ENCODE data around the gene ERC2.

The ERC2 gene

DNA sequence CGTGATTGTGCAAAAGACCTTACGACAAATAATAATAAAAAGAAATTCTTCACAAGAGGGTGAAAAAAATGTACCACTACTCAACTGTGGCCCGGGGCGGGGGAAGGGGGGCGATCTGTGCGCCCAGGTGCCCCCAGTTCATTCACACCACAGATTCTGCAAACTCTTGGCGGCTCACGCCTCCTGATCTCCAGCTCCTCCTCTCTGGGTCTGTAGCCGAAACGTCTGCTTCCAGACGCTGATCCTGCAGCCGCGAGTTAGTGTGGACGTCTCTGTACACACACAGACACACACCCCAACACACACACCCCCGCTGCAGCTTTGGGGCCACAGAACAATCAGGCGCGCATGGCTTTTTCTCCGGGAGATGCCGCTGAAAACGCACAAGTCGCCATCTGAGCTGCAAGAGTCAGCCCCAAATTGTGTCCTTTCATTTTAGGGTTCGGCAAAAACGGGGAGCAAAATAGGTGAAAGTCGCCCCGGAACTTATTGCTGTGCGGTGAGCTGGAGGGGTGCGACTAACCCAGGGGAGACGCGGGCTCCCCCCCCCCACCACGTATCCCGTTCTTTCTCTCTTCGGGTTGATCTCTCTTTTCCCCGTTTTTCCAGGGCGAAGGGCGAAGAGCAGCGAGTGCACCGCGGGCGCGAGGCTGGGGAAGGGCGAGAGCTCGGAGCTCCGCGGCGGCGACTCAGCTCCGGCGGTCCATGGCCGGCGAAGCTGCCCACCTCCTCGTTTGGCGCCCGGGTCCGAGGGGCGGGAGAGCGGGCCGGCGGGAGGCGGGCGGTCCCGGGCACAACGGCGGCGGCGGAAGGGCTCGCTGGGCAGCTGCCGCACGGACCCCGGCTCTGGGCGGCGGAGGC, 980.7 kb downstream of the ERC2 start:
- H3K9me3 ChIP-seq (ENCODE audit: control insufficient read depth in 1 of 2, low read length in 2 of 2): no peaks in the 10 kb centered on the region
- H3K4me1 ChIP-seq (ENCODE audit: control insufficient read depth in 1 of 2, insufficient read depth in 2 of 2, low read length in 2 of 2): peaks cover 16 to 37% of the 10 kb centered on the region in 2 donors
- peak overlapping the region; percentile 77 to 87 for H3K4me3 ChIP-seq (ENCODE audit: low read depth in 1 of 2, low read length in 2 of 2)
- H3K36me3 ChIP-seq (ENCODE audit: control insufficient read depth in 1 of 2, insufficient read depth in 2 of 2, low read length in 2 of 2): no peaks in the 10 kb centered on the region
- peak overlapping the region in 1 of 2 donors; percentile 25 for H3K9ac ChIP-seq (ENCODE audit: low read depth in 1 of 2, low read length in 2 of 2)
- H3K27ac ChIP-seq (ENCODE audit: low read depth, low read length): no peak overlapping the region
- peaks cover 64 to 78% of the 10 kb centered on the region in 2 donors for H3K27me3 ChIP-seq (ENCODE audit: control insufficient read depth in 1 of 2, insufficient read depth in 2 of 2, low read length in 2 of 2)

DNA sequence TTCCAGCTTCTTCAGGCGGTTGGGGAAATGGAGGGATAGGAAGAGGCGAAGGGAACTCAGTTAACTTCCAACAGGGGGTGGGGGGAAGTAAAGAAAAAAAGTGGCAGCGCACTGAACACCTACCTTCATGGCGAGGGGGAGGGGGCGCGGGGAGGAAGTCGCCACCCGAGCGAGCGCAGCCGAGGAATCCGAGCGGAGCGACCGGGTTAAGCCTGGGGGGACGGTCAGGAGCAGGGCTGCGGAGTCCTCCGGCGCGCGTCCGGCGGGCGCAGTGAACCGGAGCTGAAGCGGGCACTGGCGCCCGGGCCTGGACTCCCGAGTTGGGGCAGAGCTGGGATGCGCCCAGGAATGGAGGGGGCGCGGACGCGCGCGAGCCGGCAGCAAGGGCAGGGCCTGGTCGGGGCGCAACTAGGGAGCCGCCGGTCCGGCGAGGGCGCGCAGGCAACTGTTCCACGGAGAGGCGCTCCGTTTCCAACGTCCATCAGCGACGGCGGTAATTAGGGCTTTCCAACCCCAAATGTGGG, 981.3 kb downstream of the ERC2 start, which contains the start of gene WNT5A:
TSS of gene WNT5A (minus strand) at position 450 of the 524 bp plus-strand sequence. CDS start at position 129, 321 bp downstream.
- Histone ChIP-seq H3K9ac (ENCODE audit: low read depth in 1 of 2, low read length in 2 of 2) (peak within 1 kb of the TSS; percentile 25 to 32), H3K4me3 (ENCODE audit: low read depth in 1 of 2, low read length in 2 of 2) (peak within 1 kb of the TSS; percentile 77 to 87), H3K9me3 (ENCODE audit: control insufficient read depth in 1 of 2, low read length in 2 of 2) (no peaks in the 10 kb centered on the region), H3K27ac (ENCODE audit: low read depth, low read length) (peak within 1 kb of the TSS; percentile 10), H3K4me1 (ENCODE audit: control insufficient read depth in 1 of 2, insufficient read depth in 2 of 2, low read length in 2 of 2) (peaks cover 16 to 39% of the 10 kb centered on the region in 2 donors), H3K27me3 (ENCODE audit: control insufficient read depth in 1 of 2, insufficient read depth in 2 of 2, low read length in 2 of 2) (peaks cover 71 to 78% of the 10 kb centered on the region in 2 donors), H3K36me3 (ENCODE audit: control insufficient read depth in 1 of 2, insufficient read depth in 2 of 2, low read length in 2 of 2) (no peaks in the 10 kb centered on the region)

DNA sequence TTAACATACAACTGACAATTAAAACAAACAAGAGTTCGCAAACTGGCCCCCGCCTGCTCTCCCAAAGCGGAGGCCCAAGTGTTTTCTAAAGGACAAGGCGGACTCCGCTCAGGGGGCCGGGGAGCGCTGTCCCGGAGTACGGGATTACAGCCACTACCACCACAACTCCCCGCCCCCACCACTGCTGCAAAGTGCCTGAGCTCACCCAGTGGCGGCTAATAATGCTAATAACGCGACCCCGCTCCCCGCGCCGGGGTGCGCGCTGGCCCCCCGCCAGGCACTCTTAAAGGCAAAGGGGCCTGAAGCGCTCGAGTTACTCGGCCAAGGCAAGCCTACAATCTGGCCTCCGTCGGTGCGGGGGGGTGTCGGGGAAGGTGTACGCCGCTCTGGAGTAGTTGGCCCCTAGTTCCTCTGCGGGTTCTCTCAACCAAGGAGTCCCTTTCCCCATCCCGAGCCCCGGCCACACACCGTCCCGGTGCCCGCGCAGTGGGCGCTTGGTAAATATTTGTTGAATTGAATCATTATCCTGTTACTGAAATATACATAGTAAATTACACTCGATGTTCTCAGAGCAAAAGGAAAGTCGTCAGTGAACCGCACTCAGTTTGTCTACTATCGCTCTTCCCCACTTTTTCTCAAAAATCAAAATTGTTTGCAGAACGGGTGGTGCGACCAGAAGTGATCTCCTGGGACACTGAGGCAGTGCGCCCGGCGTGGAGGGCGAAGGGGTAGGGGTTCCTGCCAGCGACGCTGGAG, 982.0 kb downstream of the ERC2 start:
- Histone ChIP-seq H3K27ac (ENCODE audit: low read depth, low read length) (no peak overlapping the region), H3K27me3 (ENCODE audit: control insufficient read depth in 1 of 2, insufficient read depth in 2 of 2, low read length in 2 of 2) (peaks cover 75 to 85% of the 10 kb centered on the region in 2 donors), H3K9me3 (ENCODE audit: control insufficient read depth in 1 of 2, low read length in 2 of 2) (no peaks in the 10 kb centered on the region), H3K36me3 (ENCODE audit: control insufficient read depth in 1 of 2, insufficient read depth in 2 of 2, low read length in 2 of 2) (no peaks in the 10 kb centered on the region), H3K4me1 (ENCODE audit: control insufficient read depth in 1 of 2, insufficient read depth in 2 of 2, low read length in 2 of 2) (peaks cover 16 to 39% of the 10 kb centered on the region in 2 donors), H3K4me3 (ENCODE audit: low read depth in 1 of 2, low read length in 2 of 2) (peak overlapping the region; percentile 77 to 87), H3K9ac (ENCODE audit: low read depth in 1 of 2, low read length in 2 of 2) (peak overlapping the region in 1 of 2 donors; percentile 32)

DNA sequence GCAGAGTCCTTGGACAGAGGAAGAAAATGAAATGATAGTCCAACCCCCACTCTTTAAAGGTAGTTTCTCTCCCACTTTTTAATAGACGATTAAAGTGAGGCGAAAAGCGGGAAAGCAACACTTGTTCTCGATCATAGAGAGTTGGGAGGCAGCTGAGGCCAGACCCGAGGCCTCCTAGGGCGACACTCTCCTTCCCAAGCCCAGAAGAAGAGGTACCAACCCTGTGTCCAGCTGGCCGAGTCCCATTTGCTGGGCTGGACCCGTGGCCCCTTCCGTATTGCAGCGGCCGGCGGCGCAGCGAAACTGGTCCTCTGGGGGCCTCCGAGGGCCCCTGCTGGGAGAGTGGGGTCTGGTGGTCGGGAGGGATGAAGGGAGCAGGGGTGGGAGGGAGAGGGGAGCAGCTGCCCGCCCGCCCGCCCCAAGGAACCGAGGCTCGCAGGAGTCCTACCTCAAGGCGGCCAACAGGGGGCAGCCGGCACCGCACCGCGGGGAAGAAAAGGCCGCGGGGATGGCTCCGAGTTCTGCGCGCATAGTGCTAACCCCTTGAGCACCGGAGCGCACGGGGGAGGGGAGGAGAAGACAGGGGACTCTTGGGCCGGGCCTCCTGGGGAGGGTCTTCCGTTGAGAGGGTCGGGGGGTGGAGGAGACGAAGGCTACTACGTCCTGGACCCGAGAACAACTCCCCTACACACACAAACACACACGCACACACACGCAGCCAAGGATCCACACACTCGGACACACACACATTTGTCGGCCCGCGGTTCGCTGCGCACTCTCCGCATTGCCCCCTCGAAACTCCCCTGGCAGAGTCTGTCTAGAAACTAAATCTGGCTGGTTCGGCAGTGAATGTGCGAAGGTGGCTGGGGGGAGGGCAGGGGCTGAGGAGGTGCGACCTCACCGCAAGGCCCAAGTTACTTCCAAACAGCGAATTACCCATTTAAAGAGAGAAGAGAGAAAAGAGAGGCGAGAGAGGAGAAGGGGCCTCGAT, 983.2 kb downstream of the ERC2 start:
- Histone ChIP-seq H3K9ac (ENCODE audit: low read depth in 1 of 2, low read length in 2 of 2) (peak overlapping the region in 1 of 2 donors; percentile 33), H3K27me3 (ENCODE audit: control insufficient read depth in 1 of 2, insufficient read depth in 2 of 2, low read length in 2 of 2) (peaks cover 76 to 89% of the 10 kb centered on the region in 2 donors), H3K27ac (ENCODE audit: low read depth, low read length) (peak overlapping the region; percentile 10), H3K4me3 (ENCODE audit: low read depth in 1 of 2, low read length in 2 of 2) (peak overlapping the region; percentile 52 to 77), H3K9me3 (ENCODE audit: control insufficient read depth in 1 of 2, low read length in 2 of 2) (no peaks in the 10 kb centered on the region), H3K4me1 (ENCODE audit: control insufficient read depth in 1 of 2, insufficient read depth in 2 of 2, low read length in 2 of 2) (peaks cover 16 to 39% of the 10 kb centered on the region in 2 donors), H3K36me3 (ENCODE audit: control insufficient read depth in 1 of 2, insufficient read depth in 2 of 2, low read length in 2 of 2) (no peaks in the 10 kb centered on the region)

DNA sequence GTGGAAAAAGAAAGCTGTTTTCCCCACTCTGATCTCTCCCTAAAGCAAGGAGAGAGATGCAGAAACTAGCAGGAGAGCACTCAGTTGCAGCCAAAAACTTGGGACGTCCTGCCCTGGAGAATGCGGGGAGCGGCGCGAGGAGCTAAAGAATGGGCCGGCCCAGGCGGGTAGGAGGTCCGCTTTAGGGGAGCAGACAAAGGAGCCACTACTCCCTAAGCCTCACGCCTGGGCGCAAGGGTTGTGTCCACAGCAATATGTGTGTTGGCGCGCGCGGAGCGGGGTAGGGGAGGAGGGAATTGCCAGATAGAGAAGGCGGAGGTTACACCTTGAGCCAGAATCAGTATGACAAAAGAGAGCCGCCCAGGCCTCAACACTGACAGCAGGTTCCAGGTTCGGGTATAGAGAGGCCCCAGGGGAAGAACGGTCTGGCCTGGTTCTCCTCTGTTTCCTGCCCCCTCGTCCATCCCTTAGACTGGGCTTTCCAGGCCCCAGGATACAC, 984.0 kb downstream of the ERC2 start:
- Histone ChIP-seq H3K9ac (ENCODE audit: low read depth in 1 of 2, low read length in 2 of 2) (no peak overlapping the region), H3K27ac (ENCODE audit: low read depth, low read length) (no peak overlapping the region), H3K4me1 (ENCODE audit: control insufficient read depth in 1 of 2, insufficient read depth in 2 of 2, low read length in 2 of 2) (peaks cover 16 to 38% of the 10 kb centered on the region in 2 donors), H3K4me3 (ENCODE audit: low read depth in 1 of 2, low read length in 2 of 2) (no peak overlapping the region), H3K36me3 (ENCODE audit: control insufficient read depth in 1 of 2, insufficient read depth in 2 of 2, low read length in 2 of 2) (no peaks in the 10 kb centered on the region), H3K9me3 (ENCODE audit: control insufficient read depth in 1 of 2, low read length in 2 of 2) (no peaks in the 10 kb centered on the region), H3K27me3 (ENCODE audit: control insufficient read depth in 1 of 2, insufficient read depth in 2 of 2, low read length in 2 of 2) (peaks cover 75 to 89% of the 10 kb centered on the region in 2 donors)

DNA sequence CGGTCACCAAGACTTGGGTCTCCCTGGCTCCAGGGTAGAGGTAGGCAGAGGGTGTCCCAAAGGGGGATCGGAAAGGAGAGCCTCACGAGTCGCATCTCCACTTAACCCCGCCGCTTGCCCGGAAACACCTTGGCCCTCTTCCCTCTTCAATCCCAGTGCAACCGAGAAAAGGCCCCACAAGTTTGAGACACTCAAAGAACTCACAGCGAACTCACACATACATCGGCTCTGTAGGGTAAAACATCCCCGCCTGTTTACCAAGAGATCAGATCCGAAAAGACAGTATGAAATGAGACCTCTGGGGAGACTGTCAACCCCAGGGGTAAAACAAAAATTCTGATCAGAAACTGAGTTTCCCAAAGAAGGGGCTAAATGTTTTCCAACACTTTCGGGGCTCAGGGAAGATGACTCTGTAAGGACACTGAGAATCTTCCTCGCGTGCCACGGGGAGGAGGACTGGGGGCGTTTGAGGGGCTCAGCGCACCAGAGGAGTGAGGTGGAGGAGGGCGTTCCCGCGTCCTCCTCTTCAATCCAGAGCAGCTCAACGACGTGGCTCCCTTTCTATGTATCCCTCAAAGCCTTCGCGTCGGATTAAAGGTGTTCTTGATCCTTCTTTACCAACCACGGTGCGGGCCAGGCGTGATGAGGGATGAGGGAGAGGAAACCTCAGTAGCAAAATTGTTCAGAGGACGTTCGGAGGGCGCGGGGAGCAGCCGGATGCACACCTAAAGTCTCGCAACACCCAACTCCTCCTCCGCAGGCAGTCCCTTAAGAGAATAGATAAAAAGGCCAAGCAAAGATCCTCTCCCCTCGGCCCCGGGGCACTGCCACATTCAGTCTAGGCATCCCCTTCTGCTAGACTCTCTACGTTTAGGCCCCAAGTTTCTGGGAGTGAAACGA, 984.8 kb downstream of the ERC2 start:
- peaks cover 16 to 30% of the 10 kb centered on the region in 2 donors for H3K4me1 ChIP-seq (ENCODE audit: control insufficient read depth in 1 of 2, insufficient read depth in 2 of 2, low read length in 2 of 2)
- no peaks in the 10 kb centered on the region for H3K9me3 ChIP-seq (ENCODE audit: control insufficient read depth in 1 of 2, low read length in 2 of 2)
- no peak overlapping the region for H3K27ac ChIP-seq (ENCODE audit: low read depth, low read length)
- no peaks in the 10 kb centered on the region for H3K36me3 ChIP-seq (ENCODE audit: control insufficient read depth in 1 of 2, insufficient read depth in 2 of 2, low read length in 2 of 2)
- no peak overlapping the region for H3K9ac ChIP-seq (ENCODE audit: low read depth in 1 of 2, low read length in 2 of 2)
- no peak overlapping the region for H3K4me3 ChIP-seq (ENCODE audit: low read depth in 1 of 2, low read length in 2 of 2)
- peaks cover 67 to 86% of the 10 kb centered on the region in 2 donors for H3K27me3 ChIP-seq (ENCODE audit: control insufficient read depth in 1 of 2, insufficient read depth in 2 of 2, low read length in 2 of 2)

DNA sequence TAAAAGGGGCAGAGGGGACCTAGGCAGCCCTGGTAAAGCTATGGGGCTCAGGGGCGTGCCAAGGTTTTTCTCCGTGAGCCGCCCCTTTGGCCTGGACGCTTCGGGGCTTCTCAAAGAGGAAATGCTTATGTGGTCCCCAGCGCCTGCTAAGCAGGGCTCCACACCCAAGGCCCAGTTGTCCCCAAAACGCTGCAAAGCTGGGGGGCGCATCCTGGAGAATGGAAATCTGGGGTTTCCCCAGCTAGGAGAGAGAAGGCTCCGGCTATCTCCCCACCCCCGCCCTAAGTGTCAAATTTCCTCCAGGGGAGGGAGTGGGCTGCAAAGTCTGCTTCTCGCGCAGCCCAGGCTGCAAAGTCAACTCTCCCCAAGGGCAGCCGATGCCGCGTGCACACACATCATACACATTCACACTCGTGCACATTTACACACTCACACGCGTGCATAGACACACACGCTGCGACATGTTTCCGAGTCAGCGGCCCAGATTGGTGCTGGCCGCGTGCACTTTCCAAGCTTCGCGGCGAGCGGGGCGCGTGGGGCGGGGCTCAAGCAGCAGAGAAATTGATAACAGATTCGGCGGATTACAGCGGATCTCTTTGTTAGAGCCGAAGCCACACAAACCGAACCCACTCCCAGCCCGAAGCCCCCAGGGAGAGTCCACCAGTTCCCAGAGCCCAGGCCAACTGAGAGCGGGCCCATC, 985.6 kb downstream of the ERC2 start:
- Histone ChIP-seq H3K27me3 (ENCODE audit: control insufficient read depth in 1 of 2, insufficient read depth in 2 of 2, low read length in 2 of 2) (peaks cover 67 to 91% of the 10 kb centered on the region in 2 donors), H3K9ac (ENCODE audit: low read depth in 1 of 2, low read length in 2 of 2) (no peak overlapping the region), H3K4me1 (ENCODE audit: control insufficient read depth in 1 of 2, insufficient read depth in 2 of 2, low read length in 2 of 2) (peaks cover 16 to 29% of the 10 kb centered on the region in 2 donors), H3K4me3 (ENCODE audit: low read depth in 1 of 2, low read length in 2 of 2) (peak overlapping the region; percentile 40 to 43), H3K27ac (ENCODE audit: low read depth, low read length) (peak overlapping the region; percentile 20), H3K36me3 (ENCODE audit: control insufficient read depth in 1 of 2, insufficient read depth in 2 of 2, low read length in 2 of 2) (no peaks in the 10 kb centered on the region), H3K9me3 (ENCODE audit: control insufficient read depth in 1 of 2, low read length in 2 of 2) (no peaks in the 10 kb centered on the region)

DNA sequence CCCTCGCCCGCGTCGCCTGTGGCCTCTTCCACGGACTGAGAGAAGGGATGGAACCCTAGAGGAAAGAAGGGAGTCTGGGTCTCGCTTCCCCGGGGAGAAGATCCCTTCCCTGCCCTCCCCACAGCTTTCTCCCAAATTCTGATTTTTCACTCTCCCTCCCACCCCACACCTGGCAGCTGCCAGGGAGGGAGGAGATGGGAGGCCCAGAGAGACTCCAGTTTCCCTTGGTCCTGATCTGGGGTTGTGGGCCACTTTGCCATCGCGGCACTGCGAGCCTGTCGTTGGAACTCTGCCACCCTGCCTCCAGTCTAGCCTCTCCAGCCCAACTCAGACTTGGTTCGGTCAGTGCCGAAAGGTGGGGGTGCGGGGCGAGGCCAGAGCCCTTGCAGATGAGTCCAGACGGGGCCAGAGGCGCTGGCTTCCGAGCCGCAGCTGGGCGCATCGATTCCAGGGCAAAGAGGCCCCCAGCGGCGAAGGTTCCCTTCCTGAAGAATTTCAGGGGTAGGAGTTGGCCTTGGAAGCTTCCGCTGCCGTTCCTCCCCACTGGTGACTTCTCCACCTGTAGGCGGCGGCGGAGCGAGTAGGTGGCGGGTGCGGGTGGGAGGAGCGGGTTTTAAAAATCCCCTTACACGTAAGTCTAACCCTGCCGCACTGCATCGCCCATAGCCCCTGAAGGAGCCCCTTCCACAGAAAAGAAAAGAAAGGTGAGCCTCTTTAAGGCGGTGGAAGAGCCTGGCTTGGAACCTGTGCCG, 986.3 kb downstream of the ERC2 start:
- Histone ChIP-seq H3K9me3 (ENCODE audit: control insufficient read depth in 1 of 2, low read length in 2 of 2) (no peaks in the 10 kb centered on the region), H3K9ac (ENCODE audit: low read depth in 1 of 2, low read length in 2 of 2) (no peak overlapping the region), H3K36me3 (ENCODE audit: control insufficient read depth in 1 of 2, insufficient read depth in 2 of 2, low read length in 2 of 2) (no peaks in the 10 kb centered on the region), H3K4me1 (ENCODE audit: control insufficient read depth in 1 of 2, insufficient read depth in 2 of 2, low read length in 2 of 2) (peaks cover 9 to 24% of the 10 kb centered on the region in 2 donors), H3K4me3 (ENCODE audit: low read depth in 1 of 2, low read length in 2 of 2) (peak overlapping the region; percentile 40 to 43), H3K27ac (ENCODE audit: low read depth, low read length) (peak overlapping the region; percentile 20), H3K27me3 (ENCODE audit: control insufficient read depth in 1 of 2, insufficient read depth in 2 of 2, low read length in 2 of 2) (peaks cover 67 to 89% of the 10 kb centered on the region in 2 donors)
